NT2/D1 (cell line): ENCODE measurements around the gene OR56A4.

Source experiments
- SUZ12 ChIP-seq: IDR thresholded peaks from 2 replicates; pipeline ENCODE4 v1.6.1; 2011; ENCODE audit not compliant: insufficient read length, insufficient read depth; ENCODE audit errors: extremely low read depth
- YY1 ChIP-seq: IDR thresholded peaks from 2 replicates; pipeline ENCODE4 v1.6.1; 2011; ENCODE audit not compliant: insufficient read length, insufficient read depth
- ZNF274 ChIP-seq: IDR thresholded peaks from 2 replicates; pipeline ENCODE4 v1.6.1; 2011; ENCODE audit warnings: mild to moderate bottlenecking, low read depth, low read length

GRCh38 chr11:6030708-6031405, 24.1 kb upstream of the OR56A4 start, which contains the start of gene OR56A1:
- TF ChIP-seq YY1 (no peak), SUZ12 (no peak), ZNF274 (no peak)
